Measurements from ENCODE around the gene TIE1. TPM values are rescaled to one million over a fixed set of nuclear protein-coding genes. Genes with fewer than 3 reads are reported as not detected.

Gene TIE1
- not detected in 2 replicates for total RNA-seq

DNA sequence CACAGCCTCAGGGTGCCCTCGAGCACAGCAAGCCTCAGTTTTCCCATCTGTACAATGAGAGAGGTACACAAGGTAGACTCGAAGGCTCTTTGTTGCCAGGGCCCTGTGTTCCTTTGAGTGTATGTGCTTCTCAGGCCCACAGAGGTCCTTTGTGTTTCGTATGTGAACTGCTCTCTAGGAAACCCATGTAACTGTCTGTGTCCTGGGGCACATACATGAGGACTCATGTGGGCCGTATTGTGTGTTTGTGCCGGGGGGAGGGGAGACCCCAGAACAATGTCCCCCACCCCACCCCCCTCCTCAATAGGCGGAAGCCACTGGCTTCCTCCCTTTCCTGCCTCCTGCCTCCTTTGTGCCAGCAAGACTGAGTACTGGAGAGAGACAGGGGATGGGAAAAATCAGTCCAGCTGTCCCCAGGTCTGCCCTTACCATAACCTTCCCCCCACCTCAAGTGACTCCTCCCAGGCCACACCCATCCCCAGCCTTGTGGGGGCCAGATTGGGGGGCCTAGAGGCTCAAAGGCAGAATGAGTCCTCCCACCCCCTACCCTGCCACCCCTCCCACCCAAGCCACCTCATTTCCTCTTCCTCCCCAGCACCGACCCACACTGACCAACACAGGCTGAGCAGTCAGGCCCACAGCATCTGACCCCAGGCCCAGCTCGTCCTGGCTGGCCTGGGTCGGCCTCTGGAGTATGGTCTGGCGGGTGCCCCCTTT, at the start of gene TIE1:
TIE1 (plus strand) TSS at position 605 of the 717 bp plus-strand sequence; CDS start at position 695, 90 bp downstream.

GRCh38 chr1:43269627-43270375, 31.0 kb upstream of the TIE1 start, which contains the start of gene TMEM125:
TMEM125 (plus strand) TSS chr1:43269983; CDS start chr1:43272723, 2,740 bp downstream.

DNA sequence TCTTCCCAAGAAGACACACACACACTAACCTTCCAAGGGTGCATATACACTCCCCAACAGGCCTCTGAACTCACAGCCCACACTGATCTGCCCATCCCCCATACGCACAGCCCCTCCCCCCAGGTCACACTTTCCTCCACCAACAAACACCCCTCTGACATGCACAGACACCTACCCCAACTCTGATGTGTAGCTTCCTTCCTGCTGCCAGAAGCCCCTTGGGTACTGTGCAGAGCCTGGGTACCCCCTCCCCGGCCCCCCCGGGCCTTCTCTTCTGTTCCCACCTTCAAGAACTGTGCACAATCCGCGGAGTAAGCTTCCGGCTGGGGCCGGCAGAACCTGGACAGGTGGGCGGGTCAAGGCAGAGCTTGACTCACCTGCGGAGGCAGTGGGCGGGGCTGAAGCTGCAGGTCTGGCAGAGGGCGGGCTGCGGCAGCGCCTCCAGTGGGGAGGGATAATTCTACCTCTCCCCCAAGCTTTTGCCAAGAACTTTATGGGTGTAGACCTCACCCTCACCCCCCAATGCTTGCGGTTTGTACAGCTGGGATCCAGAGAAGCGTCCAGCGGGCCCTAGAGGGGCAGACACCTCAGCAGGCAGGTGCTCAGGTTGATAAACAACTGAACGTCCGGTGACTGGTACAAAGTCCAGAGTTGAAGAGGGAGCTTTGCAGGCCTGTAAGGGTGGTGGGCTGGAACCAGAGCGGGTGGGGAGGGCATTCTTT, 15.4 kb upstream of the TIE1 start, which contains the start of gene C1orf210:
C1orf210 (minus strand) TSS at position 313 of the 722 bp plus-strand sequence. CDS start 2,311 bp downstream, outside the sequence.

GRCh38 chr1:43337588-43337987, 36.8 kb downstream of the TIE1 start, which contains the start of gene MPL:
MPL (plus strand) TSS chr1:43337818; CDS start chr1:43337849, 31 bp downstream.

DNA sequence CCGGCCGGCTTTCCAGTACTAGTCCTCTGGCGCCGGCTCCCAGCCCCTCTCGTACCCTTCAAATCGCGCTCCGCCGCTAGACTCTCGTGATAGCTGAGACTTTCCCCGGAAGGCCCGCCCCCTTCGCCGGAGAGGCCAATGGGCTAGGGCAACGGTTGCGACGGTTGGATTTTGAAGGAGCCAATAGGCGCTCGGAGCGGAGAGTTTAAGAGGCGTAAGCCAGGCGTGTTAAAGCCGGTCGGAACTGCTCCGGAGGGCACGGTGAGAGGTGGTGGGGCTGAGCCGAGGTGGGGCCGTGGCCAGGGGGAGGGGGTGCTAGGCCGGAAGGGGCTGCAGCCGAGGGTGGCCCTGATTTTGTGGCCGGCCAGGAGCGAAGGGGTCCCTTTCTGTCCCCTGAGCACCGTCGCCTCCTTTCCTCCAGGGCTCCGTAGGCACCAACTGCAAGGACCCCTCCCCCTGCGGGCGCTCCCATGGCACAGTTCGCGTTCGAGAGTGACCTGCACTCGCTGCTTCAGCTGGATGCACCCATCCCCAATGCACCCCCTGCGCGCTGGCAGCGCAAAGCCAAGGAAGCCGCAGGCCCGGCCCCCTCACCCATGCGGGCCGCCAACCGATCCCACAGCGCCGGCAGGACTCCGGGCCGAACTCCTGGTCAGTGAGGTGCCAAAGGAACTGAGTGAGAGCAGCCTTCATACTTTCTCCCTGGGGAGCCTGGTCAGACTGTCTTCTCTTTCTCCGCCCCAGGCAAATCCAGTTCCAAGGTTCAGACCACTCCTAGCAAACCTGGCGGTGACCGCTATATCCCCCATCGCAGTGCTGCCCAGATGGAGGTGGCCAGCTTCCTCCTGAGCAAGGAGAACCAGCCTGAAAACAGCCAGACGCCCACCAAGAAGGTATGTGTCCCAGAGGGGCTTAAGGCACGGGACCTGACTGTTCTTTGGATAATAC, 58.2 kb downstream of the TIE1 start, which contains the start of gene CDC20:
CDC20 (plus strand) TSS at position 236 of the 948 bp plus-strand sequence; CDS start at position 471, 235 bp downstream.

DNA sequence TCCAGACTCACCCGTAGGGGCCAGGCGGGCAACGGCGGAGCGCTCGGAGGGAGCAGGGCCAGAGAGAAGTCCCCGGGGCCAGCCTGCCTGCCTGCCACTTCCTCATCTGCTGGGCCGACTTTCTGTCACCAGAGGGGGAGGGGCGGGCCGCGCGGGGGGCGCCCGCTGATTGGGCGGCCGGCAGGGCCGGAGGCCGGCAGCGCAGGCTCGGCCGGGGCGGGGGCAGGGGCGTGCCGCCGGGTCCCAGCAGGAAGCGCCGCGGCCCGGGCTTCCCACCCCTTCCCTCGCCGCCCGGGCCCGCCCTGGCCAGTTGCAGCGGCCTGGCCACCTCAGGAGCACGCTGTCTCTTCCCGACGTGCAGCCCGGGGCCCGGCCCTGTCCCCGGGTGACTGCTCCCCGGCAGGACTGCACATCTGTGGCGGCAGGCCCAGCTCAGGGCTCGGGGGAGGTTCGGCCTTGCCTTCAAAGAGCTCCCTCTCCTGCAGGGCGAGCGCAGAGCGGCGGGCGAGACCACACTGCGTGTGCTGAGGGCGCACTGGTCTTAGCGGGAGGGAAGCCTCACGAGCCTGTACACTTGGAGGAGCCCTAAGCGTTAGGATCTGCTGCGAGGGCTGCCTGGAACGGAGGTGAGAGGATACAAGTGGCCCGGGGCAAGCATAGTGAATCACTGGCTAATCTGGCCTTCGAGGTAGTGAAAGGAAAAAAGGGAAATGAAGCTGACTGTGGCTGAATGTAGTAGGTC, 67.3 kb downstream of the TIE1 start, which contains the start of gene ELOVL1:
ELOVL1 (minus strand) TSS at position 108 of the 742 bp plus-strand sequence. CDS start 2,402 bp downstream, outside the sequence.

Other genes with a start within 250 kb of the TIE1 start
- gene EBNA1BP2, start 128.7 kb upstream of the TIE1 start, total RNA-seq, result 145 and 162 TPM in 2 replicates
- 0.14 TPM in 1 of 2 replicates, not detected in the other for gene CFAP57, start 128.7 kb upstream of the TIE1 start, total RNA-seq
- 8.4 and 11.8 TPM in 2 replicates for gene TMEM125, start 31.0 kb upstream of the TIE1 start, total RNA-seq
- gene C1orf210, start 15.4 kb upstream of the TIE1 start, total RNA-seq, result 3.9 and 8.7 TPM in 2 replicates
- gene MPL, start 36.8 kb downstream of the TIE1 start, total RNA-seq, result not detected in 2 replicates
- gene CDC20, start 58.0 kb downstream of the TIE1 start, total RNA-seq, result 152 and 191 TPM in 2 replicates
- gene ELOVL1, start 67.0 kb downstream of the TIE1 start, total RNA-seq, result 144 and 188 TPM in 2 replicates
- gene MED8, start 88.8 kb downstream of the TIE1 start, total RNA-seq, result 36.0 and 39.4 TPM in 2 replicates
- 12.6 and 19.2 TPM in 2 replicates for gene SZT2, start 88.9 kb downstream of the TIE1 start, total RNA-seq
- gene HYI, start 152.9 kb downstream of the TIE1 start, total RNA-seq, result 51.7 and 60.2 TPM in 2 replicates
- gene PTPRF, start 229.9 kb downstream of the TIE1 start, total RNA-seq, result 152 and 214 TPM in 2 replicates